Adipose tissue (tissue), 3 donors: ENCODE data around the gene GDF15. TPM values are rescaled to one million over a fixed set of nuclear protein-coding genes. Genes with fewer than 3 reads are reported as not detected.
"Not testable (repeated sequence)": the region's sequence is repeated elsewhere in the genome, so short reads cannot be mapped to it uniquely, and the experiment has no call there.

Experiments
- H3K27ac ChIP-seq: one replicate; pipeline ENCODE4 v1.5.1; 2013; ENCODE audit warnings: low read depth, low read length
- WGBS, 3 donors: extraction: QIAGEN DNeasy Blood & Tissue Kit; methylation state at CpG; one replicate each; pipeline ENCODE4 v1.1.7; 2013; 5-methylcytosine and 5-hydroxymethylcytosine counted together
- polyA plus RNA-seq, 3 donors: library from polyadenylated mRNA; stranded (reverse); fragments of 200-250 nt; gene quantifications; one replicate each; pipeline ENCODE4 v1.2.3, GENCODE V29; 2013
- donor health status: healthy with polysubstance abuse.
- donor health status: Bipolar disorder and iron deficiency.
- donor health status: healthy.

Gene GDF15
- polyA plus RNA-seq, 3 donors, result 1.8 to 107 (median 3.5) TPM

- 5 to 15% (median 5%) methylated on average over 79 to 86 of the region's 86 CpGs for WGBS, 3 donors
- H3K27ac ChIP-seq, result no peak overlapping the region
Measured at GRCh38 chr19:18388100-18388959, 2.4 kb downstream of the GDF15 start.

- H3K27ac ChIP-seq, result no peak overlapping the region
Measured at GRCh38 chr19:18388960-18389725, 3.2 kb downstream of the GDF15 start.

DNA sequence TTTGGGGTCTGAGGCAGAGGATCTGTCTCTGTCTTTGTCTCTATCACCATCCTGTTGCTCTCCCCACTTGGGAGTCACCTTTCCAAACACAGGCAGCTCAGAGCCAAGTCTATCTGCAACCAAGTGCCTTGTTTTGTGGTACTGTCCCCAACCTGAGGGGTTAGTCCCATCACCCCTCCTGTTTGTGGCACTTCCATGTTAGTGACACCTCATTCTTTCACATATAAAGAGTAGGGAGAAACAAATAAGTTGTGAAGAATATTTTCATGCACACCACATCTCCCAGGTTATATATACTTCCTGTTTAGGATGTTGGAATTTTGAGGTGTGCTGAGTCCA, 3.7 kb downstream of the GDF15 start:
- H3K27ac ChIP-seq, result no peak overlapping the region

More at GRCh38 chr19:18388960-18389725, 3.2 kb downstream of the GDF15 start:
- 82 to 90% (median 86%) methylated on average over 13 of the region's 13 CpGs for WGBS, 3 donors

DNA sequence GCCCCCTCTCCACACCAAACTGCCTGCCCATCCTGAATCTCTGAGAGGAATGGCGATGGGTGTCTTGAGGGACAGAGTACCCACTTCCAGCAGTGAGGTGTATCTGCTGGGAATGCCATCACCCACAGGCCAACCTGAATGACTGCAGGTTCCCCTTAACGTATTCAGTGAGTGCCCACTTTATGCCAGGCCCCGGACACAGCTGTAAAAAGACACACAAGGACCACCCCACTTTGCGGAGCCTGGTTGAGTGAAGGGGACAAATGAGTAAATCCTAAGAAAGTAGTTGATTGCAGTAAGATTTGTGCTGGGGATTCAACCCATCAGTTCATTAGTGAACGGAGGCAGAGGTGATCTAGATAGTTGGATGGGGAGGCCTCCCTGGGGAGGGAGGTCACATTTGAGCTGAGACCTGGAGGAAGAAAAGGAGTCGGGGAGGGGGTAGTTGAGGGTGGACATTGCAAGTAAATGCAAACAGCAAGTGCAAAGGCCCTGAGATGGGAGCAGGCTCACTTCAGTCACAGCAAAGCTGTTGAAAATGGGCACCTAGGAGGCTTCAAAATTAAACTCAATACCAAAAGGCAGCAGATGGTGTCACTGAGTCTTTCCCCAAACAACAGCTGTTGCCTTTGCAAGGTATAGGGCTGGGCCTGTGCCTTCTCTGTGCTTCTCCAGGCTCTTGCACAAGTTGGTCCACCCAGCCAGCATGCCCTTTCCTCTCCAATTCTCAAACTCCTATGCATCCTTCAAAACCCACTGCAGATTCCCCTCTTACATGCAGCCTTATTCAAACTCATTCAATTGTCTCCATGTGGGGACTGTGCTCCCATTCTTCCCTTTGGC, 4.3 kb downstream of the GDF15 start:
- H3K27ac ChIP-seq, result no peak overlapping the region
- 88 to 94% (median 92%) methylated on average over 6 of the region's 6 CpGs for WGBS, 3 donors

- 81 to 83% (median 82%) methylated on average over 9 of the region's 9 CpGs for WGBS, 3 donors
- H3K27ac ChIP-seq, result no peak overlapping the region
Measured at GRCh38 chr19:18391509-18392075, 5.6 kb downstream of the GDF15 start.

DNA sequence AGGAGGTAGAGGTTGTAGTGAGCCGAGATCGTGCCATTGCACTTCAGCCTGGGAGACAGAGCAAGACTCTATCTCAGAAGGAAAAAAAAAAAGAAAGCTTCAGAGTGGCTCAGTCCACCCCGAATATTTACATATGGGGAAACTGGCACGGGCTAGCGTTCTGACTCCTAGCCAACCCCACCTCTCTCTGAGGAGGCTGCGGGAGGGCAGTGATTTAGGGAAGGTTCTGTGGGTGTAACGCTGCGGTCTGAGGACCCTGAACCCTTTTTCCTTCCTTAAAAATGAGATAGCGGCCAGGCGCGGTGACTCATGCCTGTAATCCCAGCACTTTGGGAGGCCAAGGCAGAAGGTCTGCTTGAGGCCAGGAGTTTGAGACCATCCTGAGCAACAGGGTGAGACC, 6.5 kb downstream of the GDF15 start:
- H3K27ac ChIP-seq, result no peak overlapping the region
- 36 to 68% (median 43%) methylated on average over 11 of the region's 11 CpGs for WGBS, 3 donors

GRCh38 chr19:18392926-18393325, 7.0 kb downstream of the GDF15 start:
- H3K27ac ChIP-seq, result no peak overlapping the region
- WGBS, 3 donors, result 41 to 78% (median 49%) methylated on average over 5 of the region's 5 CpGs

DNA sequence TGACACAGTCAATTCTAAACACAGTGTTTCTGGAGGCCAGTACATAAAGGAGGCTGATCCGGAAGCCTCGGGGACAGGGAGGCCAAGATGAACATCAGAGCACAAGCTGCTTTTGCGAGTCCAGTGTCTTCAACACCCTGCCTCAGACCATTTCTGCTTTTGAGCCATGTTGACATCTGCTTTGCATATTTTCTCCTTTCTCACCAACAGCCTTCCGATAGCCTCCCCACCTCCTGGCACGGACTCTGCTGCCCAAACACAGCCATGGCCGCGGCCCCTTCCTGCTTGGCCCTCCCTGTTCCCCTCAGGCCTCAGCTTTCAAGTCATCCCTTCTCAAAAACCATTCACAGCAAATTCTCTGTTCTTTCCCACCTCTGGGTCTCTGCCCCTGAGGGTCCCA, 7.9 kb downstream of the GDF15 start:
- H3K27ac ChIP-seq, result no peak overlapping the region
- WGBS, 3 donors, result 32 to 77% (median 42%) methylated on average over 7 of the region's 7 CpGs

DNA sequence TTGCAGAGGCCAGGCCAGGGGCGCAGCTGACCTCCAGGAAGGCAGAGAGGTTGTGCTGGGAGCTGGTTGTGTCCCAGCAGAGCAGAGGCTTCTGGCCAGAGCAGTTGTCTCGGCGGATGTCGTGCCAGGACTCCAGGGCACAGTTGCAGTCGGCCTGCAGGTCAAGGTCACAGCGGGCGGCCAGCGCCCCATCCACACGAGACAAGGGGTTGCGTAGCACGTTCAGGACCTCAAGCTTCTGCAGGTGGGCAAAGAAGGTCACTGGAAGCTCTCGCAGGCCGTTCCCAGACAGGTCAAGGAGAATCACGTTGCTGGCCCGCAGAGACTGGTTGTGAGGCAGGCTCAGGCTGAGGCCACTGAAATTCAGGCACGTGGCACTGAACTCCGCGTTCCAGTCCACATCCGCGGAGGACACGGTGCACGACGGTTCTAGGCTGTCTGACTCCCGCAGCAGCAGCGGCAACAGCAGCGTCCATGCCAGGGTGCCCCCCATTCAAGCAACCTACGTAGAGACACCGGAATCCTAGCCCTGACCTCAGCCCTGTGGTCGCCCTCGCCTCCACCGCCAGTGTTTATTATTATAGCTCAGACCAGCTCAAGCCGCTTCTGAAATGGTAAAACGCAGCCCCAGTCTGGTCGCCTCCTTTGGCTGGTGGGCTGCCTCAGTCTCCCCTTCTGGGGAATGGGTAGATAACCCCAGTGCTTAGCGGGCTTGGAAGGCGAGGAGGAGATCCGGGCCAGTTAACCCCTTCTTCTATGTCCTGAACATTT, 10.7 kb downstream of the GDF15 start:
- 48 to 67% (median 63%) methylated on average over 37 of the region's 37 CpGs for WGBS, 3 donors
- no peak overlapping the region for H3K27ac ChIP-seq

DNA sequence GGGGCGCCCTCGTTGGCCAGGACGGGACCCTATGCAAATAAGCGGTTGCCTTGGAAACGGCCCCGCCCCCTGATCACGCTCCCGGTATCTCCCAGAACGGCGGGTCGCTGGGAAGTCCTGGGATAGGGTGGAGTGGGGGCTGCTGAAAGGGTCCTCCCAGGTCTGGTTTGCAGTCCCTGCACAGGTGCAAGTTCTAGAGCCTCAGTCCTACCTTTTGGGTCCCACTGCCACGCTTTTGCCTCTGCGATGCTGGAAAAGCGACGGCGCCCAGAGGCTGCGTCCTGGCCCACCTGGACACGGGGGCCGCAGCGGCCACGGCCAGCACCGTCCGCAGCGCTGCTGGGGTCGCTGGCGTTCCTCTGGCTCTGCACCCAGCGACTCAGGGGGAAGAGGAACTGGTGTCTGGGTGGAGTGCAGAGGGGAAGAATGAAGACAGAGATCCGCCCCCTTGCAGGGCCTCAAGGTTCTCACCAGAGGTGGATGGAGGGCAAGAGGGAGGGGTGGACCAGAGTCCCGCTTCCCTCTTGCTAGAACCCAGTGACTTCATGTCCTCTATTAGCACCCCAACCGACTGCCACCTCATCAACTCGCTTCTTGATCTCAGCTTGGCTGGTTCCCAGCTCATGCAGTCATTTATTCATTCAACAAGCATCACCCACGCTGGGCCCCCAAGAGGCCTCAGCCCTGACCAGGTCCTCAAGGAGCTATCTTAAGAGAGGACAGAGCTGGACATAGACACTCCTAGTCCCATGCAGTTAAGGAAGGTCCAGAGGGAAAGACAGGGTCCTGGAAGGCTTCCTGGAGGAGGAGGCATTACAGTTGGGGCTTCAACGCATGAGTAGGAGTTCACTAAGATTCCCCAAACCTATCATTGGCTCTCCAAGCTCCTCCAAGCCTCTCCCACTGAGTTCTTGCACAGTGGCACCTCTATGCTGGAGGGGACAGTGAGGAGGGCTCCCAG, 11.6 kb downstream of the GDF15 start, which contains the start of gene LRRC25:
TSS of gene LRRC25 (minus strand) at position 381 of the 961 bp plus-strand sequence. CDS start 659 bp downstream, outside the sequence.
- no peak within 1 kb of the TSS for H3K27ac ChIP-seq
- WGBS, 3 donors, result 13 to 20% (median 14%) methylated on average over 33 of the region's 33 CpGs

DNA sequence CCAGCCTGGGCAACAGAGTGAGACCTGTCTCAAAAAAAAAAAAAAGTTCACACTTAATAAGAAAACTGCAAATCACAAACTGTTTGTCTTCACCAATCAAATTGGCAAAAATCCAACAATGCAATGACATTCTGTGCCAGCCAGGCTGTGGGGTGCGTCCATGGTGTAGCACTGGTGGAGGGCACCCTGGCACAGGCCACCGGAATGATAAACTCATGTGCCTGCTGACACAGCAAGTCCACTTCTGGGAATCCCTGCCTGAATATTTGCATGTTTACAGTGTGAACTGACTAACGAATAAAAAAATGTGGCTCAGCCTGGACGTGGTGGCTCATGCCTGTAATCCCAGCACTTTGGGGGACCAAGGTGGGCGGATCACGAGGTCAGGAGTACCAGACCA, 13.1 kb downstream of the GDF15 start:
- 35 to 45% (median 40%) methylated on average over 6 of the region's 6 CpGs for WGBS, 3 donors
- no peak overlapping the region for H3K27ac ChIP-seq

GRCh38 chr19:18401580-18402112, 15.7 kb downstream of the GDF15 start:
- 32 to 54% (median 37%) methylated on average over 7 of the region's 7 CpGs for WGBS, 3 donors
- no peak overlapping the region for H3K27ac ChIP-seq

DNA sequence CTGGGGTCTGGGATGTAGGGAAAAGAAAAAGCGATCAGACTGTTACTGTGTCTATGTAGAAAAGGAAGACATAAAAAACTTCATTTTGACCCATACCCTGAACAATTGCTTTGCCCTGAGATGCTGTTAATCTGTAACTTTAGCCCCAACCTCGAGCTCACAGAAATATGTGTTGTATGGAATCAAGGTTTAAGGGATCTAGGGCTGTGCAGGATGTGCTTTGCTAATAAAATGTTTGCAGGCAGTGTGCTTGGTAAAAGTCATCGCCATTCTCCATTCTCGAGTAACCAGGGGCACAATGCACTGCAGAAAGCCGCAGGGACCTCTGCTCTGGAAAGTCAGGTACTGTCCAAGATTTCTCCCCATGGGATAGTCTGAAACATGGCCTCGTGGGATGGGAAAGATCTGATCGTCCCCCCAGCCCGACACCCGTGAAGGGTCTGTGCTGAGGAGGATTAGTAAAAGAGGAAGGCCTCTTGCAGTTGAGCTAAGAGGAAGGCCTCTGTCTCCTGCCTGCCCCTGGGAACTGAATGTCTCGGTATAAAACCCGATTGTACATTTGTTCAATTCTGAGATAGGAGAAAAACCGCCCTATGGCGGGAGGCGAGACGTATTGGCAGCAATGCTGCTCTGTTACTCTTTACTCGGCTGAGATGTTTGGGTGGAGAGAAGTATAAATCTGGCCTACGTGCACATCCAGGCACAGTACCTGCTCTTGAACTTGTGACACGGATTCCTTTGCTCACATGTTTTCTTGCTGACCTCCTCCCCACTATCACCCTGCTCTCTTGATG, 16.7 kb downstream of the GDF15 start:
- H3K27ac ChIP-seq, result not testable (repeated sequence)
- WGBS, 3 donors, result 50 to 71% (median 58%) methylated on average over 18 of the region's 18 CpGs

GRCh38 chr19:18405754-18406153, 19.8 kb downstream of the GDF15 start:
- not testable (repeated sequence) for H3K27ac ChIP-seq
- 87 to 92% (median 90%) methylated on average over 11 of the region's 11 CpGs for WGBS, 3 donors

DNA sequence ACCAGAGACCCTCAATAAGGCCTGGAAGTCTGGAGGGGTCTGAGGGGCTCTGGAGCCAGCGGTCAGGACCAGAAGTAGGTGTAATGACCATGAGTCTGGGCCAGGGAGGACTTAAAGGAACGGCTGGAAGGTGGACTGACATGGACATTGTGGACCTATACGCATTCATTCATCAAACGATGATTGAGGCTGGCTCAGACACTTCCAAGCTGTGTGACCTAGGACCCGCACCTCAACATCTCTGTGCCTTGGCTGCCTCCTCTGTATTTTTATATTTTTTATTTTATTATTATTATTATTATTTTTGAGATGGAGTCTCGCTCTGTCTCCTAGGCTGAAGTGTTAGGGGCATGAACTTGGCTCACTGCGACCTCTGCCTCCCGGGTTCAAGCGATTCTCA, 20.8 kb downstream of the GDF15 start:
- 92 to 96% (median 93%) methylated on average over 9 of the region's 9 CpGs for WGBS, 3 donors
- H3K27ac ChIP-seq, result no peak overlapping the region

GRCh38 chr19:18408053-18408476, 22.1 kb downstream of the GDF15 start:
- WGBS, 3 donors, result 46 to 54% (median 52%) methylated on average over 10 of the region's 10 CpGs

More at GRCh38 chr19:18408053-18408476, 22.1 kb downstream of the GDF15 start:
- no peak overlapping the region for H3K27ac ChIP-seq
